OCI-LY1 (cell line): ENCODE data around the gene KRT5.

Experiments
- CTCF ChIP-seq: fragments of 200-600 bp; sonication (generic), shearing (Covaris generic); IDR thresholded peaks from 2 replicates; pipeline ENCODE4 v1.5.1; 2017; ENCODE audit warnings: mild to moderate bottlenecking, antibody characterized with exemption, low read length, moderate library complexity, mixed read lengths
- EZH2 ChIP-seq: fragments of 200-600 bp; sonication (generic), shearing (Covaris generic); IDR thresholded peaks from 2 replicates; pipeline ENCODE4 v1.8.0; 2017; ENCODE audit warnings: borderline replicate concordance, mixed run types, mild to moderate bottlenecking, antibody characterized with exemption, low read length, moderate library complexity, mixed read lengths

GRCh38 chr12:52513736-52514135, 6.5 kb downstream of the KRT5 start:
- TF ChIP-seq CTCF (no peak), EZH2 (no peak)
